Activated naive CD8-positive, alpha-beta T cell treated with anti-CD3 and anti-CD28 coated beads, Interleukin-2, amount 50 U/mL, for 16 hours (primary cell): ENCODE results near the gene C17orf75.

Source experiments
- DNase-seq: peaks from one replicate; pipeline ENCODE4 v3.0.0-alpha.2; 2020; ENCODE audit warnings: low read depth, low spot score

The C17orf75 gene

GRCh38 chr17:32305049-32305448 is 36.9 kb downstream of the C17orf75 start:
- DNase-seq, result no peak

DNA sequence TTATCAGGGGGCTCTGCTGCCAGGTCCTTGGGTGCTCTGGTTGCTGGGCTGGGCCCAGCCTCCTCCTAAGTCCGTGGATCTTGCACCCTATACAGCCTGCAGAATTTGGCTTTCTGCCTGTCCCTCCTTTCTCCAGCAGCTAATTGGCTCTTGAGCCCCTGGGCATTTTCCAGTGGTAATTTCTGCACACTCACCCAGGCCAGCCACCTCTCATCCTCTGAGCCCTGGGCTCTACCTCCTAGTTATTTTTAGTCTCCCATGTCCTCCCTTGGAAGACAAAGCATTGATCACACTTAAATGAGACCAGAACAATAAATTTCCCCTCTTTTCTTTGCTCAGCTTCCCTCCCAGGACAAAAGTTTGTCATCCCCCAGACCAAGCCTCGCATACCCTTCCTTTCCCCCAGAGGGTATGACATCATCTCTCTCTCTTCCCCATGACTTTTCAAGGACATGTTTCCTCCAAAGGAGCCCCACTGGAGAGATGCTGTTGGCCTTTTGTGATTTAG is 38.1 kb downstream of the C17orf75 start:
- no peak for DNase-seq

GRCh38 chr17:32302860-32303649 is 38.9 kb downstream of the C17orf75 start:
- no peak for DNase-seq

GRCh38 chr17:32302037-32302436 is 39.9 kb downstream of the C17orf75 start:
- DNase-seq, result no peak

DNA sequence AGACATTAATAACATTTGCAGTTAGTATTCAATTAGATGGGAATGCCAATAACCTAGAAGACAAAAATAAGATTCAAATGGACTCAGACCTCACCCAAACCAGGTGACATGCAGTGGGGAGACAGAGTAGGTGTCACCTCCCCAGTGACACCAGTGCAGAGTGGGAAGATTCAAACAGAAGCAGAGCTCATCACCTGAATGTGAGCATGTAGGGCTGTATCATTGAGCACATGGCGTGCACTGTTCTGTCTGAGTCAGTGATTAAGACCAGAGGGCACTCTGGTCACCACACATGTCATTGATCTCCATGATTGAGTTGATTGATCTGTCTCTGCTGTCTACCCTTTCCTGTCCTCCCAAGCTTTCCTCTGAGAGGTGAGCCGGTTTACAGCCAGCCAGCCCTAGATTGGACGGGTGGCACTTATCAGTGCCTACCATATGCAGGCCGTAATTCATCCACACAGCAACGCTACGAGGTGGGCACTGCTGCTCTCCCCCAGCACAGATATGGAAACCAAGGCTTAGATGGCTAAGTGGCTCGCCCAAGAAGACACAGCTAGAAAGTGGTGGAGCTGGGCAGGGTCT is 42.3 kb downstream of the C17orf75 start:
- no peak for DNase-seq

GRCh38 chr17:32298721-32299579 is 43.0 kb downstream of the C17orf75 start:
- no peak for DNase-seq

- no peak for DNase-seq
Observed at GRCh38 chr17:32298298-32298697, 43.7 kb downstream of the C17orf75 start.

DNA sequence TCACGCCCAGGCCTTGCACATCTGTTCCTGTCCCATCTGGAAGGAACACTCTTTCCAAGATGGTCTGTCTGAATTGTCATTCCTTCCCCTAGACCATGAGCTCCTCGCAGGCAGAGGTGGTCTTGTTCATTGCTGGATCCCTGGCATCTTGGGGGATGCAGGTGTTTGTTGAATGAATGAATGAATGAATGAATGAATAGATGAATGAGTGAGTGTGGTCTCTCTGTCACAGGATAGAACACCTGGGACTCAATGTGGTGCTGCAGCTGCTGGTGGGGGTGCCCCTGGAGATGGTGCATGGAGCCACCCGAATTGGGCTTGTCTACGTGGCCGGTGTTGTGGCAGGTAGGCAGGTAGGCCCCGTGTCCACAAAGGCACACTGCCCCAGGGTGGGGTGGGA is 44.1 kb downstream of the C17orf75 start:
- no peak for DNase-seq

DNA sequence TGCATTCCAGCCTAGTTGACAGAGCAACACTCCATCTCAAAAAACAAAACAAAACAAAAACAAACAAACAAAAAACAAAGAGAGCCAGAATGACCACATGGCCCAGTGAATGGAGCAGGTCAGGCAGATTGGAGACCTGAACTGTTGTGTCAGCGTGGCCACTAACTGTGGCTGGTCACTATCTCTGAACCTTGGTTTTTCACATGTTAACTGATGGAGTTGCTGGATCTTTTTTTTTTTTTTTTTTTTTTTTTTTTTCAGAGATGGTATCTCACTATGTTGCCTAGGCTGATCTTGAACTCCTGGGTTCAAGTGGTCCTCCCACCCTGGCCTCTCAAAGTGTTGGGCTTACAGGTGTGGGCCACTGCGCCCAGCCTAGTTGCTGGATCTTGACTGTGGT is 44.5 kb downstream of the C17orf75 start:
- DNase-seq, result no peak

- DNase-seq, result no peak
Observed at GRCh38 chr17:32292094-32292493, 49.9 kb downstream of the C17orf75 start.

- DNase-seq, result no peak
Observed at GRCh38 chr17:32289471-32290070, 52.4 kb downstream of the C17orf75 start.

GRCh38 chr17:32288615-32289014 is 53.4 kb downstream of the C17orf75 start:
- no peak for DNase-seq

DNA sequence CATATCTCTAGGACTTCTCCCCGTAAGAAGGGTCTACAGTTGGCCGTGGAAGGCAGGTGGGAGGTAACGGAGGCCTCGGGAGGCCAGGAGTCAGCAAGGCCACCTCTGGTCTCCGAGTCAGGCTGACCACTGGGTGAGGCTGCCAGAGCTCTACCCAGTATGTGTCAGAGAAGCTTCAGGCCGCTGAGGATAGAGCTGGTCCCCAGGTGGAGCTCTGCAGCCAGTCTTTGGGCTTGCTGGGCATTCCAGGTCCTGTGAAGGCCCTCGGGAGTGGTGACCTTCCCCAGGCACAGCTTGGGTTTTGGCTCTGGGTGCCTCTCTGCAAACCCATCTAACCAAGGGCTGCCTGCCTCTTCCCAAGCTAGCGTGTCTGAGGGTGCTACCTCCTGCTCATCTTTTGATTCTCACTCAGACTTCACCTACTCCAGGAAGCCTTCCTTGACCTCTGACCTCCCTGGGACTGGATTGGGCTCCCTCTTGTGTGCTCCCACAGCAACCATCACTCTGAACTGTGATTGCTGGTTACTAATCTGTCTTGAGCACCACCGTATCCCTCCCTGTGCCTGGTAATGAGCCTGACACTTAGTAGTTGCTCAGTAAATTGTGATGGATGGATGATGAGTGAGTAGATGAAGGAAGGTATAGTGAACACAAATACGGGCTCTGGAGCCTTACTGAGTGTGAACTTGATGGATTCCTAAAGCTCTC is 54.0 kb downstream of the C17orf75 start:
- no peak for DNase-seq

- no peak for DNase-seq
Observed at GRCh38 chr17:32286518-32286900, 55.5 kb downstream of the C17orf75 start.

DNA sequence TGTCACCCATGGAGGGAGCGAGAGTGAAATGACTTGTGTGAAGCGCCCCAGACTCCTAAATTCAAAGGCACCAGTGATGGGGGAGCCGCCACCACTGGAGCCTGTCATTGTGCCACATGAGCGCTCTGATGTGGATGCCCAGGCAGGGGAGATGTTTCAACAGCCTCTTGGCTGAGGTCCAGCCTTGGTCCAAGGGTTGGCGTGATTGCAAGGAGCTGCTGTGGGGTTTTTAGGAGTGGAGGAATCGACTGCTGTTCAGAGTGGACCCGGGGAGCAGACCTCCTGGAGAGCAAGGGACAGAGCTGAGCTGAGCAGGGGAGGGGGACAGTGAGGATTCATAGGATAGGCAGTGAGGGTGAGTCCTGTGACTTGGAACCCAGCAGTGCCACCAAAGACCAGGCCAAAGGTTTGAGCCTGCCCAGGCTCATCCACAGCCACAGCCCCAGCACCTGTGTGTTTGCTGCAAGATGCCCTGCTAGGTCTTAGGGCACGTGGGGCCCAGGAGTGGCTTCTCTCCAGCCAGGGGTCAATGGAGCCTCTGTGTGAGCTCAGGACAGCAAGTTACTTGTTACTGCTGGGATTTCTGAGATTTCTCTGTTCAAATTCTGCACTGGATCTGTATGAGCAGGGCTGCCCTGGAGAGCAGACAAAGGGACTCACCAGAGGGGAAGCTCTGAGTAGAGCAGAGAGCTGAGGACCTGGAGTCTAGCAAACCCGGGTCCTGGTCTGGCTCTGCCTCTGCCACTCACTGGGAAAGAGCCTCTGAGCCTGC is 56.0 kb downstream of the C17orf75 start:
- DNase-seq, result no peak

DNA sequence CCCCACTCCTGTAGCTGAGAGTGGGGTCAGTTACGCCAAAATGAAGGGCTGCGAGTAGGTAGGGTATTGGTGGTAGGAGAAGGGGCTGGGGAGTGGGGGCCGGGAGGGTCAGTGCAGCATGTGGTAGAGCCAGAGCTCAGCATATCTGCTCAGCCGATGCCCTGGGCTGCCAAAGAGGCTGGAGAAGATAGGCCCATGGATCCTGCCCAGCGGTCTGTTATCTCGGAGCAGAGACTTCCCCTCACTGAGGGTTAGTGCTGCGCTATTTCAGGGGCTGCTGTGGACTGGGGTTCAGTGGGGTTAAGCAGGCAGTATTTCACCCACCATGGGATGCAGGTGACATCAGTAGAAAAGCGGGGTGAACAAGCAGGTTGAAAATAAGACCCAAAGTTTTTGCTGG is 56.7 kb downstream of the C17orf75 start:
- no peak for DNase-seq

DNA sequence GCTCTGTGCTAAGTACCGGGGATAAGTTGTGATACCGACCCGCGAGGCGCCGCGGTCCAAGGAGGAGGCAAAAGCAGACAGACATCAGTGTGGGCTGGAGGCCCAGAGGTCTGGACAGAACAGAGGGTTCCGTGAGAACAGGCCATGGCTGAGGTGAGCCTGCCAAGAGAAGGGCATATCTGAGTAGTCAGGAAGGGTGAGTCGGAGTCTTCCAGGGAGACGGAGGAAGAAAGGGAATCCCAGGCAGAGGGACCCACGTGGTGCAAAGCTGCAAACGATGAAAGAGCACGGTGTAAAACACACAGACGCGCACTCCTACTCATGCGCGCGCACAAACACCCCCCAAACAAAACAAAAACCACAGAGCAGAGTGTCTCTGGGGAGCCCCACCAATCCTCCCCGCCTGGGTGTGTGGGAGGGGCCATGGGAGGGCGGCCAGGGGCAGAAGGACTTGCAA is 58.2 kb downstream of the C17orf75 start:
- no peak for DNase-seq

DNA sequence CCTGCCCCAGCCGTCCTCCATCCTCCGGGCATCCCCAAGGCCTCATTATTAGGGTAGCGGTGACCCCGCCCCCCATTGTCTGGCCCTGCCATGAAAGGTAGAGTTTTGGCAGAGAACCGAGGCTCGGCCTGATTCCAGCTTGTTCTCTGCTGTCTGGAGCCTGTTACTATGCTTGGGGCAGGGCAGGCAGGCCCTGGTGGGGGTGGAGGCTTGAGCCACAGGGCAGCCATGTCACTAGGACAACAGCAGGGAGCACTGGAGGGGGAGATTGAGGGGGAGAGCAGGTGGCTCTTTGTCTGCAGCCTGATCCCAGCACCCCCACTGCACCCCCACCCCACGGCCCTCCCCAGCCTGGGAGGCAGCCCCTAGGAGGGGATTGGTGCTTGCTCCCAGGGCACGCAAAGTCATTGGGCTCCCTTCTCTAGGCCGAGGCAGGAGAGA is 60.9 kb downstream of the C17orf75 start:
- no peak for DNase-seq

GRCh38 chr17:32279891-32280716 is 61.9 kb downstream of the C17orf75 start:
- DNase-seq, result no peak
